GM21528 (cell line): Measurements from ENCODE around the gene DIAPH3.
"Not testable (repeated sequence)": the region's sequence is repeated elsewhere in the genome, so short reads cannot be mapped to it uniquely, and the experiment has no call there.

Experiments used
- ATAC-seq: cut with Tn5 transposase; IDR thresholded peaks from one replicate; pipeline ENCODE4 v1.9.1; 2021; ENCODE audit warnings: mild to moderate bottlenecking, moderate library complexity; ENCODE audit not compliant: unreplicated experiment, low FRiP score

DIAPH3 gene

DNA sequence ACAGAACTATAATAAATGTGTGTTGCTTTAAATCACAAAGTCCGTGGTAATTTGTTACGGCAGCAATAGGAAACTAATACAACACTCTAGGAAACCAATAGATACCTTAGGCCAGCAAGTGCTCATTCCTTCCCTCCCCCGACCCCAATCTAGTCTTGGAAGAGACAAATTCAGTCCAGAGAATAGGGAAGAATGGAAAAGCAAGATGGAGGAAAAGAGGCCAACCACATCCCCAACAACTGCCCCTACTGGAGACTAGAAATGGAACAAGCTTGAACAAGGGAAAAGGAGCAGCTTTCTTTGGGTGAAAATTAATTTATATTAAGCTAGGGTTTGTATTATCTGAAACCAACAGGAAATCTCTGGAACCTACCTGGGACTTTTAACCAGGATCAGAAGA lies 54.4 kb downstream of the DIAPH3 start:
- ATAC-seq: no peak

DNA sequence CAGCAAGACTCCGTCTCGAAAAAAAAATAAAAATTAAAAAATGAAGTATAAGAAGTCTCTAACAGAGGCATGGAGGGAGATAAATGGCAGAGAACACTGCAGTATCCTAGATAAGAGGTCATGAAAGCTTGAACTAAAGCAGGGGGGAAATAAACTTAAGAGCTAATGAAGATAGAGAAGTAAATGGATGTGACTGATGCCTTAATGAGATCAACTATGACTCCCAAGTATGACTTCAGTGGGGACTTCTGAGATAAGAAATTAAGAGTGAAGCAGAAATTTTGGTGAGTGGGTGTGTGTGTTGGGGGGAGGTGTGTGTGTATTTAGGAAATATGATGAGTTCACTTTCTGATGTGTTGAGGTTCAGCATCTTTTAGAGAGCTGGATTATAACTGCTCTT lies 55.1 kb downstream of the DIAPH3 start:
- no peak for ATAC-seq

DNA sequence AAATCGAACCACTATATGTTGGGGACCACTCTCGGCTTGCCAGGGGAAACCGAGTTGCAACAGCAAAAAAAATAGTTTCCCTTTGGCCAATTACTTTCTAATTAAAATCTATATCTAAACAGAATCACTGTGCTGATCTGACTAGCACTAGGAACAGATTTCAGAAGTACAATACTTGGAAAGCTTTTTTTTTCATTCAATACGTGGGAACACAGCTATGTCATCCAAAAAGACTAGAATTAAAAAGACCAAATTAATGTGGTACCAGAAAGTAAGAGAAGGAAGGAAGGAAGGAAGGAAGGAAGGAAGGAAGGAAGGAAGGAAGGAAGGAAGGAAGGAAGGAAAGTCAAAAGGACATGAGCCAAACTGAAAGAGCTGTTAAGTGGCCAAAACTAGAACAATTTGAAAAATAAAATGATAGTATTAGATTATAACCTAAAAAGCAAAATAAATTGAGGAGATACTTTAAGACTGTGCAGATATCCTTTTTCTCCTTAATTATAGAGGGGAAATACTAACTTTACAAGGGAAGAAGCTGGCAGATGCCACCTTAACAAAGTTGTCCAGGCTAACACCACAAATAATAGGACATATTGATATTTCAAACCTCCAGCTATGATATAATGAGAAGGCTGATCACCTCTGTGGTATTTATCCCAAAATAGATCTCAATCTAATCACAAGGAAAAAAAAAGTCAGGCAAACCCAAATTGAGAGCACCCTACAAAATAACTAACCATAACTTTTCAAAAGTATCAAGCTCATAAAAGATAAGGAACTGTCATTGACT lies 63.9 kb downstream of the DIAPH3 start:
- ATAC-seq: no peak

DNA sequence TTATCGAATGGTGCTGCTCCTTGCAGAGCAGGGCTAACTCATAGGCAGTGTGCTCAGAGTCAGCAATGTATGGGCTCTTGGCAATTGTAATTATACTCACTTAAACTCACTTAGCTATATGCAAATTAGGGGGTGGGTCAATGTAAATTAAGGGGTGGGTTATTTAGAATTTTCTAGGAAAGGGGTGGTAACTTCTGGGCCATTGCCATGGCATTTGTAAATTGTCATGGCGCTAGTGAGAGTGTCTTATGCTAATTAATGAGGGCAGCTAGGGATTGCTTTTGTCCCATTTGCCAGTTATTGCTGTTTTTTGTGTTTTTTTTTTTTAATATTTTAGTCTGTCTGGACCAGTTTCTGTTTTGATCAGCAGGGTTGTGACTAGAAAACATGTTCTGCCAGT lies 68.4 kb downstream of the DIAPH3 start:
- ATAC-seq: no peak

DNA sequence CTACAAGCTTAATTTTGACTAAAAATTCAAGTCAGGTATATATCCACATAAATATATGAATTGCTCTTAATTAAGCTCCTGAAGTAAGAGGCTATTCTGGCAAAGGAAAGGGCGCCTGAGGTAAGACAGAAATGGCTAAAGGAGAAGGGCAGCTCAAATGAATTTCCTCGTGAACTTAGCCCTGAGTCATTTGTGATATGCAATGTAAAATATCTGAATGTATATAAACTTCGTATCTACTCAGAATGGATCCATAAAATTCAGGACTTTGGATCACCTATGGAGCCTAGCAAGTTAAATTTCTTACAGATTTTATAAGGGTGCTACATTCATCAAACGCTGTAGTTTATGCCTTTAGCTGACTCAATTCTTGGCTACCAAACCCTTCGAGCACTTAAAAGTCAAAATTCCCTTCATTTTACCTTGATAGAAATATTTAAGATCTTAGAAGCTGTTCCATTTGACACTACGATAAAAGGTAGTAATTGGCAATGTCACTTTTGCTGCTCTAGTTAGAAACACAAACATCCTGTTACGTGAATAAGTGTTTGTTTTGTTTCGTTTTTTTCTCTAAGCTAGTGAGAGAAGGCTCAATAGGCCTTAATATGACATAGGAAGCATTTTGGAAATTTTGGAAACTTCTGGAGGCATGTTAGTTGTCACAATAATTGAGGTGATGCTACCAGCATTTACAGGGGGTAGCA lies 69.2 kb downstream of the DIAPH3 start:
- no peak for ATAC-seq

DNA sequence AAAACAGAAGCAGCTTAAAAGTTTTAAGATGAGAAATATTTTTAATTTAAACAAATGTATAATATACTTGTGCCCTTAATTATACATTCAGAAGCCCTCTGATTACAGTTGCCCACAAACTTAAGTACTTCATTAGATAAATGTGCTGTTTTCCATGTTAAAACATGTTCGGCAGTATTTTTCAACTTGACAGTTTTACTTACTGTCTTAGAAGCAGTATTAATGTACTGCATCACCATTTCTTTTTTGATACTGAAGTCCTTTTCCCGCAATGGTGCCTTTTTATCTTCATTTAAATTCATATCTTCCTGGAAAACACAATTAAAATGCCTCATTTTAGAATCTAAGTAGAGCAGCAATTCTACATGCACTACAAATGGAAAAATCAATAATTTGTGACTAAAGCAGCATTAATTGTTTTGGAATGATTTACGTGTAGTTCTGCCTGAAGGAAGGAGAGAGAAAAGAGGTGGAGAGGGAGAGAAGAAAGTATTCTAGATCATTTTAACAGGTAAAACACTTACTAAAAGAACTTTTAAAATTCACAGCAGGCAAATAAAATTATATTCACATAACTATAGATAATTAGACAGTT lies 70.2 kb downstream of the DIAPH3 start:
- ATAC-seq: no peak

DNA sequence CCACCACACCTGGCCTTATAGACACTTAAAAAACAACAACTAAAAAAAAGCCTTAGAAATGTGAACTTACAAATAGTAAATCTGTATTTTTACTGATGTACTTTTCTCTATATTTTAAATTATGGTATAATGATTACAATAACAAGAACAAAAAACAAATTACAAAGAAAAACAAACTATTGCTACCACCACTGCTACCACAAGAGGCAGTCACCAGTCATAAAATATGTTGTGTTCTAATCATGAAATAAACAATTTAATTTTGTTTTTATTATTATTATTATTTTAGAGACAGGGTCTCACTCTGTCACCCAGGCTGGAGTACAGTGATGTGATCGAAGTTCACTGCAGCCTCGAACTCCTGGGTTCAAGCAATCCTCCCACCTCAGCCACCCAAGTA lies 72.2 kb downstream of the DIAPH3 start:
- ATAC-seq: no peak

DNA sequence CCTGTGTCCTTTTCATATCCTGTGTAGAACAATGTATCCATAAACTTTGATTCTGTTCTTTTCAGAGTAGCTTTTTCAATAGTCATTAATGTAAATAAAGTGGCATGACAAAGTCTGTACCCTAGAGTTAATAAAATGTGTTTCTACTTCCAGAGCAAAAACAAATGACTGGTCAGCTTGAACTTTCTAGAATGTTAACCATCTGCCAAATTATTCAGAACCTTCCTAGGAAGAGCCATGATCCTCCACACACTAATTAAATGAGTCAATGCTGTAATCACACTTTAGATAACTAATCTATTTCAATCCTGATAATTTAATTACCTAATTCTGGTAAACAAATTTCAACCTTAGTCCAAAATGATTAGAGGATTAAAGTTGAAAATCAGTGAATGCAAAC lies 73.2 kb downstream of the DIAPH3 start:
- ATAC-seq: no peak

DNA sequence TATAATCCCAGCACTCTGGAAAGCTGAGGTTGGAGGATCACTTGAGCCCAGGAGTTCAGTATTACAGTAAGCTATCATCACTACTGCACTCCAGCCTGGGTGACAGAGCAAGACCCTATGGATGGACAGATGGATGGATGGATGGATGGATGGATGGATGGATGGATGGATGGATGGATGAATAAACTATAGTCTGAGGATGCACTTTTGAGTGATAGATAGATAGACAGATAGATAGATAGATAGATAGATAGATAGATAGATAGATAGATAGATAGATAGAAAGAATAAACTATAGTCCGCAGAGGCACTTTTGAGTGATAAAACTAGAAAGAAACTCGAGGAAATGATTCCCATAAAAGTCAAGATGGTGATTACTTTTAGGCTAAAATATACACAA lies 79.9 kb downstream of the DIAPH3 start:
- ATAC-seq: not testable (repeated sequence)

DNA sequence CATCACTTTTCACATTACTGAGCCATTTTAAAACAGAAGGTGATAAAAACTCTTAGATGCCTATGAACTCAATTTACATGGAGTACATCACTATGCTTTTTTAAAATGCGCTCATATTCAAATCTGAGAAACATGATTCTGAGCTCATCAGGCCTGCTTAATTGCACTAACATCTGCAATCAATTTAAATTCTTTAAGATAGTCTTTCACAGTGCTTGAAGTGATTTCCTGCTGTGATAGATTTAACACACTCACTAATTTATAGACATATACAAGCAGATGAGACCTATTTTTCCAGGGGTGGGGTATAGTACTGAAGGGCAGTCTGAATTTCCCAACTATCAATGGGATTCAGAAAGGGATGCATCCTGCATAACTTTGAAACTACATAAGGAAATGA lies 82.9 kb downstream of the DIAPH3 start:
- no peak for ATAC-seq

DNA sequence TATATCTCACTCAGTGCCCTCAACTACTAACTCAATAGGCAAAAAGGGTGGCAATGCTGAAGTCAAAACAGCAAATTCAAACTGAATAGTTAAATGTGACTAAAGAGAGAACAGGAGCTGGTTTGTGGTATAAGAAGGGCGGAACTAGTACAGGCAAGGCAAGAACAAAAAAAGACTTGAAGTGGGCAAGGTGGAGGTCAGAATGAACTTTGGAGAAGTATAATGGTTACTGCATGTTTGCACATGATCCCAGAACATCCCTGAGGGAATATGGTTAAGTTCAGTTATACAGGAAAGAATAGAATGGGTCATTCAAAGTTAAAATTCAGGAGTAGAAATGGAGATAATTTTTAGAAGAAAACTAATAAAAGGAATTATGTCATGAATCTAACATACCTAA lies 85.5 kb downstream of the DIAPH3 start:
- ATAC-seq: no peak

DNA sequence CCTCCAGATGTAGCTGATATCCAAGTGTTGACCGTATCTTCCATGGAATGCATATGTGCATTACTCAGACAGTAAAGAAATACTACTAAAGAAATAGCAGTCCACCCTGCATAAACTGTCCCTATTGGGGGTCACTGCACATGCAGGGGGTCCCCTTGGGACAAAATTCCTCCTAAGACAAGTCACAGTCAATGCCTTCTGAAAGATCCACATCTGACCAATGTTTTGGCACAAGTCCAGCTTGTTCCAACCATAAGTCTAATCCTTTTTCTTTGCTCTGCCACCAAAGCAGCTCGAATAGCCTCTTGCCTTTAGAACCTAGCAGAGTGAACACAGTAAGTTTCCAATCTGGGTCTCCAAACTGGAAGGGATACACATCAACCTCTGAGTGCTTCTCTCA lies 87.9 kb downstream of the DIAPH3 start:
- ATAC-seq: no peak

DNA sequence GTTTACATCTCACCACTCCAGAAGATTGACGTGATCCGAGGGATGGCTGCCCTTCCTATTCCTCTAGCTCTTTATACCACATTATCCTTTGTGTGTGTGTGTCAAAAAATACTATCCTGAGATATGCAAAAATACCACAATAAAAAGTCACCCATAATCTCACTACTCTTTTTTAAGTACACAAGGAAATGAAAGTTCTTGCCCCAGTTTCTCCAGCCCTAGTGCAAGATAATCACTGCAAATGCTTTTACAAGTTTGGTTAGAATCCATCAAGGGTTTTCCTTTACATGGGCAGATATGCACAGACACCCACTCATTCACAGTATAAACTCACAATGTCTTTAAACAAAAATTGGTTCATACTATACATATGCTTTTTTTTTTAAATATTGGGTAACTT lies 89.3 kb downstream of the DIAPH3 start:
- ATAC-seq: no peak

DNA sequence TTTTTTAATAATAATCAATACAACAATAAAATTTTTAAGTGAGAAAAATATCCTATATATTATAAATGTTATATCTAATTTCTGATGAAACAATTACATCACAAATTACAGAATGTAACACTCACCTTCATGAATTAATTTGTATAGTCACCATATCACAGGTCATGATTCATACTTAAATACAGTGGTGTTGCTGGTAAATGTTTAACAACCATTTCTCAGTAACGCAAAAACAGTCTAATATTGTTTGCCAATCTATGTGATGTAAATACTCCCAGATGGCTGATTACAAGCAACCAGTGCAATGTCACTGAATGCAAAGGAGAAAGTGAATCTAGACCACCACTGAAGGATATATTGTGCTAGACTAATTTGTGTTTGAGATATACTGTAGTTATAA lies 97.5 kb downstream of the DIAPH3 start:
- no peak for ATAC-seq

DNA sequence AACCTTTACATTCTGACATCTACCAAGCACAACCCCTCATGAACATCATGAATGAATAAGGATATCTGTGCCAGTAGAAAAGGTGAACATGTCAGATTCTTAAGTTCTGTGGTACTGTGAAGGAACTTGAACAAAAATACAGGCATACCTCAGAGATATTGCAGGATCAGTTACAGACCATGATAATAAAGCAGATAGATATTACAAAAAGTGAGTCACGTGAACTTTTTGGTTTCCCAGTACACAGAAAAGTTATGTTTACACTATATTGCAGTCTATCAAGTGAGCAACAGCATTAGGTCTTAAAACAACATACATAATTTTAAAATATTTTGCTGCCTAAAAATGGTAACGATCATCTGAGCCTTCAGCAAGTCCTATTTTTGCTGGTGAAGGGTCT lies 101.2 kb downstream of the DIAPH3 start:
- no peak for ATAC-seq

DNA sequence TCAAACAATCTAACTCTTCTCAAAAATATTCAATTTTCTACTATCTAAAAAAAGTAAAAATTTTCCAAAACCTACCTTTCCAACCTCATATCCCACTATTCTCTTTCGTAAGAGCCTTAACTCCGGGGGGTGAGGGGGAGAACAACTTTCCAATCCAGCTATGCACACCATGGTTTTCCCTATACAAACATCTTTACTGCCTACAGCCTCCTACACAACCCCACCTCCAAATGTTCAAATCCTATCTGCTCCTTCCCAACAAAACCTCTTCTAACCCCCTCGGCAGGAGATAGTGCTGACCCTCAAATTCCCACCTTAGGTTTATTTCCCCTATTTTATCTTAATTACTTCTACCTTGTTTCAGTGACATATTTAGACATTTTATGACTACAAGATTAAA lies 102.0 kb downstream of the DIAPH3 start:
- ATAC-seq: no peak

DNA sequence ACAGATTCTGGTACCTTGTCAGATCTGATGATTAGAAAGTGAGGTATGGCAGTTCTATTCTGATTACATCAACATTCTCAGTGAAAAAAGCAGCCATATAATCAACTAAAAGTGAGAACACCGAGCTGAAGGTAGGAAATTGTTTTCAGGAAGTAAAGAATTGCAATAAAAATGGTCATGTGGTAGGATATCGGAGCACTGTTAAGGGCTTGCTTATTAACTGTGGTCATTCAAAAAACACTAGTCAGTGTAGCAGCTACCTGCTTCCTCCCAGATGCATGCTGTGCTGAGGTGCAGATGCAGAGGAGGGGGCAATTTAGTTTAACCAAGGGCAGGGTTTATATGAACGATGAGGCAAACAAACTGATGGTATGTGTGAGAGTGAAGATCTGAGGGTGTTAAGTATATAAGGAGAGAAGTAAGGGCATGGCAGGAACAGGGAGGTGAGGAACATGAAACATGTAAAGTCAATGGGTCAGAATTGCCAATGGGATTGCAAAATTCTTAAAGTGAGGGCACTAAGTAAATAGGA lies 111.9 kb downstream of the DIAPH3 start:
- ATAC-seq: no peak

DNA sequence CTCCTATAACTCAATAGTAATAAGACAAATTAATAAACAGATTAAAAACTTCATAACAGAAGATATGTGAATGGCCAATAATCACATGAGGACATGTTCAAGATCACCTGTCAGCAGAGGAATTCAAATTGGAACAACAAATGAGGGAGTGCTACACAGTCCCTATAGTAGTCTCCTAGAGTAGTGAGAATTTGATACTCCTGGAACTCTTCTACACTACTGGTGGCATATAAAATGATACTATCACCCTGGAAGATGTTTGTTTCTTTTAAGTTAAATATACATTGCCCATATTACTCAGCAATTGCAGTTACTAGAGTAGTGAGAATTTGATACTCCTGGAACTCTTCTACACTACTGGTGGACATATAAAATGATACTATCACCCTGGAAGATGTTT lies 115.4 kb downstream of the DIAPH3 start:
- not testable (repeated sequence) for ATAC-seq

DNA sequence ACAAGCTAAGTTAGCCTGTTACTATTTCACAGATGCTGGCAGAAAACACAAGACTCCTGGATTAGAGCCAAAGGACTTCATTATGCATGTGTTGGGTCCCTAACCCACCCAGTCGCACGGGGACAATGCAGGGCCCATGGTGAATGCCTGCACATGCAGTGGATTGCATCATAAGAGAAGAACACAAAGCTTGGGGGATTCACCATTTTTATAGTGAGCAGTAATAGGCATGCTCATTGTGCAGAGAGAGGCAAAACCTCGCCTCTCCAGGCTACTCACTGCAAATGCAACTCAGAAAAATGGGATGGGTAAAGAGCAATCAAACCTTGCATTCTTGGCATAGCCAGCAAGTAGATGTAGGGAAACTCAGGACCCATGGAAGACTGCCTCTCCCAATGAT lies 115.8 kb downstream of the DIAPH3 start:
- ATAC-seq: no peak

DNA sequence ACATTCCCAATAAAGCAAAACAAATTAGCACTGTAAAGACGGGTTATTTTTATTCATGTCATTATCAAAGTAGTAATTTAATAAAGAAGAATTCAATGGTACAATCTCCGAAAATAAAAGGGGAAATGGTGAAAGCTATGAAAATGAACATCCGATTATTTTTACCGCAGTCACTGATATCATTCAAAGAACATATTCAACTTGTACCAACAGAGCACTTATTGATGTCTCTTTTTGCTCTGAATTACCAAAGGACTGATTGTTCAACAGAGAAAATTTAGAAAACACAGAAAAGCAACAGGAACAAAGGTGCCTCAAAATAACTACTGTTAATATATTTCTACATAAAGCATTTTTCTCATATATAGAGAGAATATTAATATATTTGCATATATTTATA lies 119.4 kb downstream of the DIAPH3 start:
- ATAC-seq: no peak

DNA sequence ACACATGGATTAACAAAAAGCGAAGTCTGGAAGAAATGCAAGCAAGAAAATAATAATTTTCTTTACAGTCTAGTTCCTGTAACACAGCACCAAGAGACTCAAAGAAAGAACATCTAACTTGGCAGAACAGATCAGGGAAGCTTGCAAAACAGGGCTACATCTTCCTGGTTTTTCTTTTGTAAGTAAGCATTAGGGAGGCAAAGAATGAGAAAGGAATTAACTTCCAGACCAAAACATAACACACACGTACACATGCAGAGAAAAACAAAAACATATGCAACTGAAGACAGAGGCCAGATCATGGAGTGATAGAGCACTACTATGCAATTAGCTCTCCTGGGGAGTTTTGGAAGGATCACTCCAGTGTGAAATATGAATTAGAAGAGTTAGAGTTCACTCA lies 120.5 kb downstream of the DIAPH3 start:
- no peak for ATAC-seq

DNA sequence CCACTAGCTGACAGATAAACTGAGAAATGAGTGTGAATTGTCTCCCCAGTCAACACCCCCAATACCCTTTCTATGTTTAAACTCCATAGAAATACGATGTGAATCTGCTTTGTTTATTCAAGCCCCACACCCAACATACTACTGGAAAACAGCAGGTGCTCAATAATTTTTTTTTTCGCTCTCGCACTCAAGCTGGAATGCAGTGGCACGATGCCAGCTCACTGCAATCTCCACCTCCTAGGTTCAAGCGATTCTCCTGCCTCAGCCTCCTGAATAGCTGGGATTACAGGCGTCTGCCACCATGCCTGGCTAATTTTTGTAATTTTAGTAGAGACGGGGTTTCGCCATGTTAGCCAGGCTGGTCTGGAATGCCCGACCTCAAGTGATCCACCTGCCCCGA lies 123.1 kb downstream of the DIAPH3 start:
- not testable (repeated sequence) for ATAC-seq
